HEK293T (cell line): ENCODE results near the gene DBH.

Experiments
- CTCF ChIA-PET: fragments of 350-600 bp; formaldehyde crosslinking; extraction: SDS; loops from one replicate; lab custom pipeline; 2021; ENCODE audit warnings: antibody characterized with exemption, inconsistent platforms; lab: Yijun Ruan, JAX
- POLR2A ChIA-PET: fragments of 350-600 bp; formaldehyde crosslinking; extraction: SDS; loops from one replicate; lab custom pipeline; 2020; ENCODE audit warnings: antibody characterized with exemption, inconsistent platforms; lab: Yijun Ruan, JAX
- DNase-seq: peaks from one replicate; pipeline ENCODE4 v3.0.0; 2012; ENCODE audit warnings: mixed read lengths; ENCODE audit errors: extremely low spot score
- ARNT ChIP-seq: fragments of 450-650 bp; IDR thresholded peaks from 2 replicates; pipeline ENCODE4 v1.6.1; 2017; ENCODE audit warnings: mild to moderate bottlenecking
- BHLHE40 ChIP-seq: fragments of 450-650 bp; IDR thresholded peaks from 2 replicates; pipeline ENCODE4 v1.6.1; 2016; ENCODE audit warnings: mild to moderate bottlenecking, moderate library complexity, borderline replicate concordance
- CTBP1 ChIP-seq: fragments of 450-650 bp; IDR thresholded peaks from 2 replicates; pipeline ENCODE4 v1.6.1; 2016; ENCODE audit warnings: borderline replicate concordance
- ELF4 ChIP-seq: fragments of 450-650 bp; IDR thresholded peaks from 2 replicates; pipeline ENCODE4 v1.6.1; 2017; ENCODE audit warnings: antibody characterized with exemption
- FOXA1 ChIP-seq: fragments of 450-650 bp; IDR thresholded peaks from 2 replicates; pipeline ENCODE4 v1.6.1; 2016; ENCODE audit warnings: mild to moderate bottlenecking
- FOXK2 ChIP-seq: fragments of 450-650 bp; IDR thresholded peaks from 2 replicates; pipeline ENCODE4 v1.6.1; 2016; ENCODE audit warnings: mild to moderate bottlenecking
- FOXM1 ChIP-seq: fragments of 450-650 bp; IDR thresholded peaks from 2 replicates; pipeline ENCODE4 v1.6.1; 2017; ENCODE audit warnings: mild to moderate bottlenecking, borderline replicate concordance
- HDGF ChIP-seq: fragments of 450-650 bp; IDR thresholded peaks from 2 replicates; pipeline ENCODE4 v1.6.1; 2017; ENCODE audit warnings: antibody characterized with exemption, borderline replicate concordance
- L3MBTL2 ChIP-seq: fragments of 450-650 bp; conservative IDR thresholded peaks from 2 replicates; pipeline ENCODE4 v1.6.1; 2016; ENCODE audit warnings: mild to moderate bottlenecking
- LEF1 ChIP-seq: fragments of 450-650 bp; IDR thresholded peaks from 2 replicates; pipeline ENCODE4 v1.6.1; 2017; ENCODE audit warnings: mild to moderate bottlenecking, borderline replicate concordance
- NFRKB ChIP-seq: fragments of 450-650 bp; IDR thresholded peaks from 2 replicates; pipeline ENCODE4 v1.6.1; 2016; ENCODE audit warnings: mild to moderate bottlenecking, moderate library complexity
- PKNOX1 ChIP-seq: fragments of 450-650 bp; IDR thresholded peaks from 2 replicates; pipeline ENCODE4 v1.6.1; 2016
- SP1 ChIP-seq: fragments of 450-650 bp; IDR thresholded peaks from 2 replicates; pipeline ENCODE4 v1.6.1; 2017
- SUZ12 ChIP-seq: fragments of 450-650 bp; IDR thresholded peaks from 2 replicates; pipeline ENCODE4 v1.6.1; 2016; ENCODE audit warnings: mild to moderate bottlenecking
- TARDBP ChIP-seq: fragments of 450-650 bp; IDR thresholded peaks from 2 replicates; pipeline ENCODE4 v1.6.1; 2016
- ZNF384 ChIP-seq: fragments of 450-650 bp; IDR thresholded peaks from 2 replicates; pipeline ENCODE4 v1.6.1; 2016

DBH gene

GRCh38 chr9:133650026-133650425, 13.9 kb downstream of the DBH start:
- no peak for TF ChIP-seq FOXA1
- no peak for TF ChIP-seq FOXM1
- no peak for TF ChIP-seq SUZ12
- ChIA-PET POLR2A (no interaction called here), CTCF (no interaction called here)
- no peak for DNase-seq

- DNase-seq, result no peak
- TF ChIP-seq BHLHE40 (no peak), TARDBP (no peak), L3MBTL2 (no peak), HDGF (no peak), SP1 (no peak), CTBP1 (no peak), SUZ12 (no peak), ELF4 (no peak), ARNT (no peak), PKNOX1 (no peak), FOXK2 (no peak), ZNF384 (no peak), FOXA1 (no peak), FOXM1 (no peak), NFRKB (no peak), LEF1 (no peak)
- ChIA-PET POLR2A (no interaction called here), CTCF (no interaction called here)
Measured at GRCh38 chr9:133653638-133654037, 17.5 kb downstream of the DBH start.

GRCh38 chr9:133654736-133655657, 18.8 kb downstream of the DBH start:
- CTCF ChIA-PET, result no interaction called here
- TF ChIP-seq LEF1, result no peak
- TF ChIP-seq CTBP1, result no peak
- TF ChIP-seq HDGF, result no peak
- no peak for TF ChIP-seq FOXK2
- TF ChIP-seq ELF4, result no peak
- no peak for TF ChIP-seq SUZ12
- no peak for TF ChIP-seq L3MBTL2
- TF ChIP-seq FOXM1, result no peak
- no peak for TF ChIP-seq TARDBP
- TF ChIP-seq SP1, result no peak
- no peak for TF ChIP-seq FOXA1
- no peak for TF ChIP-seq BHLHE40
- TF ChIP-seq ARNT, result no peak
- no peak for TF ChIP-seq PKNOX1
- TF ChIP-seq ZNF384, result no peak
- DNase-seq, result no peak
- POLR2A ChIA-PET, result no interaction called here

- ChIA-PET POLR2A (no interaction called here), CTCF (no interaction called here)
- TF ChIP-seq CTBP1, result no peak
- TF ChIP-seq FOXM1, result no peak
- TF ChIP-seq L3MBTL2, result no peak
- TF ChIP-seq PKNOX1, result no peak
- no peak for TF ChIP-seq FOXA1
- TF ChIP-seq LEF1, result no peak
- TF ChIP-seq FOXK2, result no peak
- TF ChIP-seq BHLHE40, result no peak
- no peak for TF ChIP-seq SP1
- TF ChIP-seq HDGF, result no peak
- TF ChIP-seq TARDBP, result no peak
- TF ChIP-seq ARNT, result no peak
- no peak for TF ChIP-seq ELF4
- no peak for TF ChIP-seq SUZ12
- DNase-seq, result no peak
Measured at GRCh38 chr9:133655701-133656100, 19.5 kb downstream of the DBH start.

- CTCF ChIA-PET, result no interaction called here
- DNase-seq, result no peak
- POLR2A ChIA-PET, result no interaction called here
- no peak for TF ChIP-seq ELF4
- TF ChIP-seq L3MBTL2, result no peak
- TF ChIP-seq CTBP1, result no peak
- no peak for TF ChIP-seq SP1
- no peak for TF ChIP-seq ZNF384
- no peak for TF ChIP-seq FOXK2
- TF ChIP-seq LEF1, result no peak
Measured at GRCh38 chr9:133656211-133657119, 20.3 kb downstream of the DBH start.
